Immature natural killer cell (primary cell): ENCODE measurements around the gene LAMC2. TPM values are rescaled to one million over a fixed set of nuclear protein-coding genes. Genes with fewer than 3 reads are reported as not detected.

Experiments used
- DNase-seq, 3 donors: peaks; one replicate each; pipeline ENCODE4 v3.0.0; 2022; ENCODE audit warnings: mixed read lengths in 1 of 3
- H3K27ac Mint-ChIP-seq, 6 donors: one replicate each; pipeline ENCODE4 v1.8.0; 2020; ENCODE audit warnings: mixed read lengths in 6 of 6, mild to moderate bottlenecking in 5 of 6, inconsistent platforms in 4 of 6, moderate library complexity in 3 of 6
- H3K27me3 Mint-ChIP-seq, 3 donors: one replicate each; pipeline ENCODE4 v1.8.0; 2020 to 2021; ENCODE audit warnings: low read depth in 3 of 3, mild to moderate bottlenecking in 3 of 3, mixed read lengths in 3 of 3, moderate library complexity in 3 of 3, inconsistent platforms in 1 of 3
- H3K36me3 Mint-ChIP-seq, 3 donors: one replicate each; pipeline ENCODE4 v1.8.0; 2020; ENCODE audit warnings: mixed read lengths in 3 of 3, inconsistent platforms in 2 of 3, mild to moderate bottlenecking in 2 of 3
- H3K4me1 Mint-ChIP-seq, 2 donors: one replicate each; pipeline ENCODE4 v1.8.0; 2020; ENCODE audit warnings: inconsistent platforms in 2 of 2, mild to moderate bottlenecking in 2 of 2, mixed read lengths in 2 of 2, moderate library complexity in 1 of 2
- H3K4me3 Mint-ChIP-seq, 5 donors: one replicate each; pipeline ENCODE4 v1.8.0; 2020; ENCODE audit warnings: mild to moderate bottlenecking in 5 of 5, mixed read lengths in 5 of 5, inconsistent platforms in 3 of 5, moderate library complexity in 3 of 5
- H3K9me3 Mint-ChIP-seq, 6 donors: one replicate each; pipeline ENCODE4 v1.8.0; 2020; ENCODE audit warnings: mild to moderate bottlenecking in 6 of 6, mixed read lengths in 6 of 6, inconsistent platforms in 4 of 6, moderate library complexity in 3 of 6
- polyA plus RNA-seq, 3 donors: library from polyadenylated mRNA; unstranded; fragments of 300-500 nt; fragmentation: Illumina TruSeq; gene quantifications; one replicate each; pipeline ENCODE4 v1.2.3, GENCODE V29; 2021

LAMC2 gene
- polyA plus RNA-seq, 3 donors from 2014 or later, result not detected

GRCh38 chr1:183155939-183156338 is 30.1 kb upstream of the LAMC2 start:
- Mint-ChIP-seq H3K27ac (no peak overlapping the region), H3K27me3 (peaks cover 0 to 2% (median 2%) of the 10 kb centered on the region in 3 donors), H3K4me3 (no peak overlapping the region), H3K4me1 (no peaks in the 10 kb centered on the region), H3K9me3 (no peaks in the 10 kb centered on the region), H3K36me3 (no peaks in the 10 kb centered on the region)
- no peak for DNase-seq

GRCh38 chr1:183159960-183160359 is 26.1 kb upstream of the LAMC2 start:
- DNase-seq, result no peak
- peaks cover 0 to 2% (median 2%) of the 10 kb centered on the region in 3 donors for H3K27me3 Mint-ChIP-seq
- no peaks in the 10 kb centered on the region for H3K9me3 Mint-ChIP-seq
- H3K27ac Mint-ChIP-seq, result no peak overlapping the region
- no peaks in the 10 kb centered on the region for H3K36me3 Mint-ChIP-seq
- H3K4me3 Mint-ChIP-seq, result no peak overlapping the region
- H3K4me1 Mint-ChIP-seq, result no peaks in the 10 kb centered on the region

- Mint-ChIP-seq H3K4me1 (no peaks in the 10 kb centered on the region), H3K9me3 (no peaks in the 10 kb centered on the region), H3K27me3 (peaks cover 0 to 8% (median 2%) of the 10 kb centered on the region in 3 donors), H3K4me3 (no peak overlapping the region), H3K27ac (no peak overlapping the region), H3K36me3 (no peaks in the 10 kb centered on the region)
- DNase-seq, result no peak
Measured at GRCh38 chr1:183161391-183161790, 24.7 kb upstream of the LAMC2 start.

GRCh38 chr1:183163316-183163715 is 22.7 kb upstream of the LAMC2 start:
- peaks cover 0 to 8% (median 2%) of the 10 kb centered on the region in 3 donors for H3K27me3 Mint-ChIP-seq
- H3K27ac Mint-ChIP-seq, result no peak overlapping the region
- no peaks in the 10 kb centered on the region for H3K9me3 Mint-ChIP-seq
- H3K36me3 Mint-ChIP-seq, result no peaks in the 10 kb centered on the region
- no peak overlapping the region for H3K4me3 Mint-ChIP-seq
- no peaks in the 10 kb centered on the region for H3K4me1 Mint-ChIP-seq
- DNase-seq, result no peak

GRCh38 chr1:183164340-183164739 is 21.7 kb upstream of the LAMC2 start:
- no peak for DNase-seq
- H3K4me3 Mint-ChIP-seq, result no peak overlapping the region
- no peaks in the 10 kb centered on the region for H3K9me3 Mint-ChIP-seq
- H3K36me3 Mint-ChIP-seq, result no peaks in the 10 kb centered on the region
- H3K4me1 Mint-ChIP-seq, result no peaks in the 10 kb centered on the region
- H3K27ac Mint-ChIP-seq, result no peak overlapping the region
- peaks cover 2 to 11% (median 2%) of the 10 kb centered on the region in 3 donors for H3K27me3 Mint-ChIP-seq

- Mint-ChIP-seq H3K4me3 (no peak overlapping the region), H3K9me3 (no peaks in the 10 kb centered on the region), H3K36me3 (no peaks in the 10 kb centered on the region), H3K4me1 (no peaks in the 10 kb centered on the region), H3K27ac (no peak overlapping the region), H3K27me3 (peaks cover 2 to 11% (median 2%) of the 10 kb centered on the region in 3 donors)
- DNase-seq, result no peak
Measured at GRCh38 chr1:183164963-183165362, 21.1 kb upstream of the LAMC2 start.

GRCh38 chr1:183165456-183165855 is 20.6 kb upstream of the LAMC2 start:
- no peak for DNase-seq
- no peaks in the 10 kb centered on the region for H3K36me3 Mint-ChIP-seq
- no peaks in the 10 kb centered on the region for H3K4me1 Mint-ChIP-seq
- H3K4me3 Mint-ChIP-seq, result no peak overlapping the region
- H3K27me3 Mint-ChIP-seq, result peaks cover 2 to 11% (median 2%) of the 10 kb centered on the region in 3 donors
- H3K27ac Mint-ChIP-seq, result no peak overlapping the region
- no peaks in the 10 kb centered on the region for H3K9me3 Mint-ChIP-seq

GRCh38 chr1:183166454-183166853 is 19.6 kb upstream of the LAMC2 start:
- Mint-ChIP-seq H3K27ac (no peak overlapping the region), H3K4me3 (no peak overlapping the region), H3K36me3 (no peaks in the 10 kb centered on the region), H3K9me3 (no peaks in the 10 kb centered on the region), H3K27me3 (peaks cover 0 to 11% (median 2%) of the 10 kb centered on the region in 3 donors), H3K4me1 (no peaks in the 10 kb centered on the region)
- DNase-seq, result no peak

- H3K27me3 Mint-ChIP-seq, result peaks cover 0 to 14% (median 2%) of the 10 kb centered on the region in 3 donors
- no peaks in the 10 kb centered on the region for H3K36me3 Mint-ChIP-seq
Measured at GRCh38 chr1:183167676-183168075, 18.4 kb upstream of the LAMC2 start.

GRCh38 chr1:183168308-183168707 is 17.8 kb upstream of the LAMC2 start:
- Mint-ChIP-seq H3K9me3 (no peaks in the 10 kb centered on the region), H3K4me1 (no peaks in the 10 kb centered on the region), H3K4me3 (no peak overlapping the region), H3K36me3 (no peaks in the 10 kb centered on the region), H3K27ac (no peak overlapping the region), H3K27me3 (peaks cover 0 to 14% (median 2%) of the 10 kb centered on the region in 3 donors)
- DNase-seq, result no peak

More at GRCh38 chr1:183167676-183168075, 18.4 kb upstream of the LAMC2 start:
- DNase-seq, result no peak
- H3K27ac Mint-ChIP-seq, result no peak overlapping the region
- no peak overlapping the region for H3K4me3 Mint-ChIP-seq
- H3K9me3 Mint-ChIP-seq, result no peaks in the 10 kb centered on the region
- no peaks in the 10 kb centered on the region for H3K4me1 Mint-ChIP-seq

GRCh38 chr1:183173828-183174227 is 12.2 kb upstream of the LAMC2 start:
- no peaks in the 10 kb centered on the region for H3K36me3 Mint-ChIP-seq
- H3K4me3 Mint-ChIP-seq, result no peak overlapping the region
- H3K27ac Mint-ChIP-seq, result no peak overlapping the region

GRCh38 chr1:183175631-183176030 is 10.4 kb upstream of the LAMC2 start:
- Mint-ChIP-seq H3K27me3 (peaks cover 0 to 3% (median 3%) of the 10 kb centered on the region in 3 donors), H3K9me3 (no peaks in the 10 kb centered on the region), H3K36me3 (no peaks in the 10 kb centered on the region), H3K27ac (no peak overlapping the region), H3K4me3 (no peak overlapping the region), H3K4me1 (no peaks in the 10 kb centered on the region)
- no peak for DNase-seq

More at GRCh38 chr1:183173828-183174227, 12.2 kb upstream of the LAMC2 start:
- no peaks in the 10 kb centered on the region for H3K4me1 Mint-ChIP-seq
- no peaks in the 10 kb centered on the region for H3K9me3 Mint-ChIP-seq
- no peak for DNase-seq
- H3K27me3 Mint-ChIP-seq, result peaks cover 0 to 5% (median 3%) of the 10 kb centered on the region in 3 donors

- Mint-ChIP-seq H3K27ac (no peak overlapping the region), H3K36me3 (no peaks in the 10 kb centered on the region), H3K27me3 (peaks cover 0 to 3% (median 0%) of the 10 kb centered on the region in 3 donors), H3K4me3 (no peak overlapping the region), H3K9me3 (peaks cover 0 to 3% (median 0%) of the 10 kb centered on the region in 6 donors), H3K4me1 (no peaks in the 10 kb centered on the region)
- DNase-seq, result no peak
Measured at GRCh38 chr1:183178545-183178944, 7.5 kb upstream of the LAMC2 start.

- no peaks in the 10 kb centered on the region for H3K36me3 Mint-ChIP-seq
- H3K27me3 Mint-ChIP-seq, result peaks cover 0 to 3% (median 0%) of the 10 kb centered on the region in 3 donors
- H3K4me1 Mint-ChIP-seq, result no peaks in the 10 kb centered on the region
- no peak overlapping the region for H3K27ac Mint-ChIP-seq
- DNase-seq, result no peak
- H3K9me3 Mint-ChIP-seq, result peaks cover 0 to 3% (median 0%) of the 10 kb centered on the region in 6 donors
- H3K4me3 Mint-ChIP-seq, result no peak overlapping the region
Measured at GRCh38 chr1:183179033-183179432, 7.0 kb upstream of the LAMC2 start.

- no peak for DNase-seq
- Mint-ChIP-seq H3K27me3 (peaks cover 0 to 5% (median 0%) of the 10 kb centered on the region in 3 donors), H3K9me3 (peaks cover 0 to 3% (median 0%) of the 10 kb centered on the region in 6 donors), H3K36me3 (no peaks in the 10 kb centered on the region), H3K4me3 (no peak overlapping the region), H3K4me1 (no peaks in the 10 kb centered on the region), H3K27ac (no peak overlapping the region)
Measured at GRCh38 chr1:183180218-183180617, 5.8 kb upstream of the LAMC2 start.
